GM19099 (cell line): ENCODE results near the gene SPRY2.

Source experiments
- POLR2A ChIP-seq: IDR thresholded peaks from 3 replicates; pipeline ENCODE4 v1.6.1; 2011; ENCODE audit warnings: low read depth; ENCODE audit not compliant: insufficient read length; ENCODE audit errors: extremely low read depth

The SPRY2 gene

DNA sequence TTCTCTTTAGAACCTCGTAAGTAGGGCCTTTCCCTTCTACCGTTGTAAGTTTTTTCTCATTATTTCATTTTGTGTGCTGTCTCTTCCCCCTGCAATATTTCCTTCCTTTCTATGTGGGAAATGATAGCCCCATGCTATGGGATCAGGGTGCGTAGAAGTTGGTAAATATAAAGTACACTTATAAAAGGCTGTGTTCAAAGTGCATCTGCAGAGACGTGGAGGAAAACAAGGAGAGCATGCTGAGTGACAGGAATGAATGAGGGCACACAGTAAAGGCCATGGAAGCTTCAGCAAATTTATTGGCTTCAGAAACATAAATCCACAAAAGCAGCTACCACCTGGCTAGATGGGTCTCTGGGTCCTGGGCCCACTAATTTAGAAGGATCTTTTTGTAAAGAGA is 21.6 kb upstream of the SPRY2 start:
- TF ChIP-seq POLR2A = no peak

DNA sequence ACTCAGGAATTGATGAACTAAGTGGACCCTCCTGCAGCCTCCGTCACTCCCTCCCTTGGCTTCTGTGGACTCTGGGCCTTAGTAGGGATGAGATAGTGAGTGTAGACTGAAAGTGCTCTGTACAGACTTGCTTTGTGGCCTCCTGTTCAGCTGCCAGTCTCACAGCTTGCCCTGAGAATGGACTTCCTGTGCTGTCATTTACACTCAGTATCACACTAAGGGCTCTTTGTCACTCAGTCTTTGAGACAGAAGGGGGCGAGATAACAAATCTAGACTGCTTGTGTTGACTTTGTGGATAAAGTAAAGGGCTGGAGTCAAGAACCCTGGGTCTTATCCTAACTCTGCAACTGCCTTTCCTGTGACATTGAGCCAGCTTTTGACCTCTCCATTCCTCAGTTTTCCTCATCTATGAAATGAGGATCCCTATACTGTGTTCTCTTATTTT is 21.0 kb upstream of the SPRY2 start:
- no peak for TF ChIP-seq POLR2A

DNA sequence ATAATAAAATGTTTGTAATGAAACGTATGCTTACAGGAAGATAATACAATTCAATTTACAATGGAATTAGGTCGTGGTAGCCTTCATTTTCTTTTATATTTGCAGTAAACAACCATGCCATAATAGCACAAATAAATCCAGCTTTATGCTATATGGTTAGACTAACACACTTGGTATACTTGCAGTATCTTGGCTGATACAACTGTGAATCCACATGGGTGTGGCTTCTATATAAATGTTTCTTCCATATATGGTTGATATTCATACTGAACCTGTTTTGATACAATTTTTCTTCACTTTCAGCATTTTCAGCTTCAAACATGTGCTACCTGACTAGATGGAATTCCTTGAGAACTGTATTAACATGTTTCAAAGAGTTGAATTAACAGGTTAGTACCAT is 20.4 kb upstream of the SPRY2 start:
- no peak for TF ChIP-seq POLR2A

GRCh38 chr13:80360453-80360800 is 19.5 kb upstream of the SPRY2 start:
- TF ChIP-seq POLR2A = no peak

- no peak for TF ChIP-seq POLR2A
Observed at GRCh38 chr13:80359778-80360452, 19.0 kb upstream of the SPRY2 start.

- TF ChIP-seq POLR2A = no peak
Observed at GRCh38 chr13:80359414-80359777, 18.5 kb upstream of the SPRY2 start.

- no peak for TF ChIP-seq POLR2A
Observed at GRCh38 chr13:80348750-80349149, 7.8 kb upstream of the SPRY2 start.

- TF ChIP-seq POLR2A = no peak
Observed at GRCh38 chr13:80348314-80348713, 7.4 kb upstream of the SPRY2 start.

DNA sequence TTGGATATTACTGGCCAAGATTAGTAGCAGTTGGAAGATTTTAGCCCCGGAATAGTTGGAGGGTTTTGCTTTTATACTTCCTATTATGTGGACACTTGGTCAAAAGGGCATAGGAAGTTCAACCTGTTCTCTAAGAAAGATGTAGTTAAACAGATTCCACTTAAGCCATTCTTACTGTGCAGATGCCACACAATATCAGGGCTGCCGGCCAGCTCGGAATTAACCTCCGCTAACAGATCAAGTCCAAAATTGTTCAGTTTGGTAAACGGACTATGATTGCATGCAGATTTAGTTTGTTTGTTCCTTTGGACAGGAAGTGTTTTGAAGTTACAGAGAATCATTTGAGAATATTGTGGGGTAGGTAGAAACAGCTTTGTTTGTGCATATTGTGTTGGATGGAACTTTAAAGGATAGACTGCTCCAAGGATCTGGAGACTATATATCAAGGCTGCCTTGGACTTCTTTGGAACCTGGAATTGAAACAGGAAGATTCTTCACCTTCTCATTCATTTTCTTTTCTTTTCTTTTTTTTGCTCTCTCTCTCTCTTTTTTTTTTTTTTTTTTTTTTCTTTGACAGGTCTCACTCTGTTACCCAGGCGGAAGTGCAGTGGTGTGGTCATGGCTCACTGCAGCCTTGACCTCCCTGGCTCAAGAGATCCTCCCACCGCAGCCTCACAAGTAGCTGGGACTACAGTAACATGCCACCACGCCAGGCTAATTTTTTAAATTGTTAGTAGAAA is 5.0 kb upstream of the SPRY2 start:
- no peak for TF ChIP-seq POLR2A

DNA sequence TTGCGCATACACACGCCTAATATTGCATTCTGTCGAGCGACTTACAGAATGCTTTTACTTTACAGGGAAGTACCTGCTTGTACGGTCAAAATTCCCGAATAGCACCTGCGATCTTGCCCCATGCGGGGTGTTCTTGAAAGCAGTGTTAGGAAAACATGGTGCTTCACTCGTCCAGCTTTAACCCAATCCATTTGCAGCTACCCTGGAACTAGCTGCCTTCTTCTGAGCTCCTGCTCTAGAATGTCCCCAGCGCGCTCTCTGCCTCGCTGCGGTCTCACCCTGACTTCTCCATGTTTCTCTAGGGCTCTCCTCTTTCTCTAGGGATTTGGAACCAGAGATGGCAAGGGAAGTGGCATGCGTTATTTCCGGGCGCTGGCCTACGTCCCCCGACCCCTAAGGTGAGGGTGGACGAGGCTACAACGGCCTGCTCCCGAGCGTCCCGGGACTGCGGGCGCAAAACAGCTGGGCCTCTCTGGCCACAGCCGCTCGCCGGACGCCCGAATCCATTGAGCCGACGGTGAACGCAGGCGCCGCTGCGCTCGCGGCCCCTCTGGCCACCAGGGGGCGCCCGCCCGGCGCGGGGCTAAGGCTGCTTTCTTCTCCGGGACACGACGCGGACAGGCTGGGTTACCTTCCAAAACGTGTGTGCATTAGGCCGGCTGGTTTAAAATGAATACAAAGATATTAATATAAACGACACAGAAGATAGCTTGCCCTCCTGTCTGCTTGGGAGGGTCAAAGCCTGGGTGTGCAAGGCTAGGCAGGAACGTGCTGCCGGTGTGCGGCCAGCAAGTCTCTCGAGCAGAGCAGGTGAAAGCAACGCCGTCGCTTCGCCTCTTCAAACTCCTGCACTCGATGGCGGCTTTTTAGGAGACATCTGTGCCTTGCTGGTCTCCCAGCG is 1.8 kb upstream of the SPRY2 start:
- no peak for TF ChIP-seq POLR2A

GRCh38 chr13:80341756-80342370 is 937 bp upstream of the SPRY2 start:
- no peak for TF ChIP-seq POLR2A

- TF ChIP-seq POLR2A = no peak
Observed at GRCh38 chr13:80340651-80341100, 250 bp downstream of the SPRY2 start.

- peak; percentile 12 for TF ChIP-seq POLR2A
Observed at GRCh38 chr13:80339912-80340650, 845 bp downstream of the SPRY2 start.

GRCh38 chr13:80339563-80339911 is 1.4 kb downstream of the SPRY2 start:
- TF ChIP-seq POLR2A = no peak
